H9 (cell line): ENCODE data around the gene BTBD6. TPM values are rescaled to one million over a fixed set of nuclear protein-coding genes. Genes with fewer than 3 reads are reported as not detected.

Source experiments
- DNase-seq: peaks from one replicate; pipeline ENCODE4 v3.0.0-alpha.2; 2017
- H2AFZ ChIP-seq: one replicate; pipeline ENCODE4 v1.6.1; 2013; ENCODE audit warnings: mild to moderate bottlenecking, low read length, control low read depth, moderate library complexity
- H2AK5ac ChIP-seq: 2 replicates; pipeline ENCODE4 v1.6.1; 2013; ENCODE audit warnings: low read length, control low read depth, mixed read lengths; ENCODE audit not compliant: insufficient read length
- H2BK120ac ChIP-seq: one replicate; pipeline ENCODE4 v1.6.1; 2013; ENCODE audit warnings: low read depth, mild to moderate bottlenecking, low read length, control low read depth, inconsistent platforms; ENCODE audit not compliant: poor library complexity, severe bottlenecking
- H2BK12ac ChIP-seq: 2 replicates; pipeline ENCODE4 v1.6.1; 2013; ENCODE audit warnings: low read length, control low read depth, mixed read lengths, low read depth; ENCODE audit not compliant: insufficient read length
- H2BK15ac ChIP-seq: 2 replicates; pipeline ENCODE4 v1.6.1; 2013; ENCODE audit warnings: low read depth, low read length, control low read depth
- H2BK20ac ChIP-seq: one replicate; pipeline ENCODE4 v1.6.1; 2013; ENCODE audit warnings: low read depth, mild to moderate bottlenecking, low read length, control low read depth, inconsistent platforms; ENCODE audit not compliant: poor library complexity, severe bottlenecking
- H2BK5ac ChIP-seq: 2 replicates; pipeline ENCODE4 v1.6.1; 2013; ENCODE audit warnings: low read length, control low read depth, mixed read lengths; ENCODE audit not compliant: insufficient read length
- H3K14ac ChIP-seq: 2 replicates; pipeline ENCODE4 v1.6.1; 2013; ENCODE audit warnings: low read length, control low read depth; ENCODE audit not compliant: insufficient read depth
- H3K18ac ChIP-seq: 2 replicates; pipeline ENCODE4 v1.6.1; 2013; ENCODE audit warnings: low read depth, mild to moderate bottlenecking, mixed read lengths, low read length, control low read depth; ENCODE audit not compliant: insufficient read length
- H3K23ac ChIP-seq: 2 replicates; pipeline ENCODE4 v1.6.1; 2013; ENCODE audit warnings: low read length, control low read depth, mixed read lengths, low read depth; ENCODE audit not compliant: insufficient read length
- H3K23me2 ChIP-seq: 2 replicates; pipeline ENCODE4 v1.6.1; 2013; ENCODE audit warnings: low read depth, mild to moderate bottlenecking, mixed read lengths, low read length, control low read depth; ENCODE audit not compliant: insufficient read length, poor library complexity, severe bottlenecking
- H3K27ac ChIP-seq: 2 replicates; pipeline ENCODE4 v1.5.1; 2013; ENCODE audit warnings: low read length, control low read depth, mixed read lengths, low read depth; ENCODE audit not compliant: insufficient read length
- H3K27me3 ChIP-seq: 2 replicates; pipeline ENCODE4 v1.6.1; 2013; ENCODE audit warnings: low read length, control low read depth, inconsistent platforms; ENCODE audit not compliant: insufficient read depth
- H3K4ac ChIP-seq: 2 replicates; pipeline ENCODE4 v1.6.1; 2013; ENCODE audit warnings: low read depth, mild to moderate bottlenecking, control low read depth, inconsistent platforms, low read length, moderate library complexity
- H3K4me1 ChIP-seq: 2 replicates; pipeline ENCODE4 v1.6.1; 2013; ENCODE audit warnings: low read length, control low read depth, inconsistent platforms; ENCODE audit not compliant: insufficient read depth
- H3K4me2 ChIP-seq: 2 replicates; pipeline ENCODE4 v1.6.1; 2013; ENCODE audit warnings: low read length, control low read depth, mixed read lengths; ENCODE audit not compliant: insufficient read length, insufficient read depth
- H3K56ac ChIP-seq: 2 replicates; pipeline ENCODE4 v1.6.1; 2013; ENCODE audit warnings: low read depth, mild to moderate bottlenecking, mixed read lengths, low read length, control low read depth; ENCODE audit not compliant: insufficient read length
- H3K79me1 ChIP-seq: 2 replicates; pipeline ENCODE4 v1.6.1; 2013; ENCODE audit warnings: low read depth, mild to moderate bottlenecking, moderate library complexity, low read length, control low read depth, inconsistent platforms; ENCODE audit not compliant: insufficient read depth, poor library complexity, severe bottlenecking
- H3K79me2 ChIP-seq: 2 replicates; pipeline ENCODE4 v1.6.1; 2013; ENCODE audit warnings: low read length, control low read depth, inconsistent platforms; ENCODE audit not compliant: insufficient read depth
- H3K9ac ChIP-seq: 2 replicates; pipeline ENCODE4 v1.6.1; 2013; ENCODE audit warnings: low read length, control low read depth, mixed read lengths; ENCODE audit not compliant: insufficient read length; ENCODE audit errors: extremely low read depth
- H3K9me3 ChIP-seq: one replicate; pipeline ENCODE4 v1.6.1; 2013; ENCODE audit warnings: low read depth, low read length, inconsistent platforms; ENCODE audit not compliant: control insufficient read depth
- H3T11ph ChIP-seq: one replicate; pipeline ENCODE4 v1.6.1; 2013; ENCODE audit warnings: mild to moderate bottlenecking, low read length, control low read depth, inconsistent platforms
- H4K20me1 ChIP-seq: one replicate; pipeline ENCODE4 v1.6.1; 2013; ENCODE audit not compliant: control insufficient read depth, insufficient read length, insufficient read depth
- H4K5ac ChIP-seq: 2 replicates; pipeline ENCODE4 v1.6.1; 2013; ENCODE audit warnings: low read depth, mild to moderate bottlenecking, mixed read lengths, low read length, control low read depth; ENCODE audit not compliant: insufficient read length
- H4K8ac ChIP-seq: replicated peaks from 2 replicates; pipeline ENCODE4 v1.6.1; 2013; ENCODE audit warnings: low read length, control low read depth, mixed read lengths, low read depth; ENCODE audit not compliant: insufficient read length
- H4K91ac ChIP-seq: 2 replicates; pipeline ENCODE4 v1.6.1; 2013; ENCODE audit warnings: low read depth, mild to moderate bottlenecking, moderate library complexity, mixed read lengths, low read length, control low read depth; ENCODE audit not compliant: insufficient read length
- H3K27ac Mint-ChIP-seq, 3 experiments: 2 replicates in 2 of 3; 3 replicates in 1 of 3; pipeline ENCODE4 v1.8.0; 2020 to 2021; ENCODE audit warnings: mixed read lengths in 3 of 3, mild to moderate bottlenecking in 1 of 3, moderate library complexity in 1 of 3
- H3K27me3 Mint-ChIP-seq: 2 replicates; pipeline ENCODE4 v1.8.0; 2021; ENCODE audit warnings: low read depth, mild to moderate bottlenecking, moderate library complexity, mixed read lengths
- H3K36me3 Mint-ChIP-seq, 3 experiments: 2 replicates in 2 of 3; 3 replicates in 1 of 3; pipeline ENCODE4 v1.8.0; 2020 to 2021; ENCODE audit warnings: low read depth in 3 of 3, mixed read lengths in 3 of 3; ENCODE audit not compliant: insufficient read depth in 1 of 3
- H3K4me1 Mint-ChIP-seq, 2 experiments: 2 replicates each; pipeline ENCODE4 v1.8.0; 2020; ENCODE audit warnings: mixed read lengths in 2 of 2
- H3K4me3 Mint-ChIP-seq, 2 experiments: 2 replicates in 1 of 2; 3 replicates in 1 of 2; pipeline ENCODE4 v1.8.0; 2020 to 2021; ENCODE audit warnings: mild to moderate bottlenecking in 2 of 2, mixed read lengths in 2 of 2, moderate library complexity in 1 of 2
- H3K9me3 Mint-ChIP-seq, 2 experiments: 2 replicates in 1 of 2; 3 replicates in 1 of 2; pipeline ENCODE4 v1.8.0; 2020; ENCODE audit warnings: mild to moderate bottlenecking in 2 of 2, mixed read lengths in 2 of 2, moderate library complexity in 1 of 2
- CTCF ChIP-seq: fragments of 200-600 bp; sonication (generic); conservative IDR thresholded peaks from 3 replicates; pipeline ENCODE4 v1.8.0; 2021; ENCODE audit warnings: antibody characterized with exemption, mild to moderate bottlenecking
- WGBS: extraction: QIAGEN DNeasy Blood & Tissue Kit; methylation state at CpG from one replicate; pipeline ENCODE4 v1.1.7; 2013; ENCODE audit warnings: missing lambda C conversion rate, low lambda C conversion rate, mixed read lengths; ENCODE audit not compliant: insufficient read length; ENCODE audit errors: extremely low coverage; 5-methylcytosine and 5-hydroxymethylcytosine counted together
- total RNA-seq: library from RNA; stranded (reverse); gene quantifications from 2 replicates; pipeline ENCODE4 v1.2.1, GENCODE V29; 2021

BTBD6 gene
- total RNA-seq, 1 experiment from 2014 or later, result 23.3 TPM

GRCh38 chr14:105216490-105217247 lies 31.7 kb upstream of the BTBD6 start:
- no peak overlapping the region for H4K5ac ChIP-seq
- DNase-seq, result no peak
- no peaks in the 10 kb centered on the region for H3K9me3 ChIP-seq
- no peaks in the 10 kb centered on the region for H3K23me2 ChIP-seq
- H3K4me1 ChIP-seq, result no peaks in the 10 kb centered on the region
- H2AFZ ChIP-seq, result no peak overlapping the region
- H3K4me2 ChIP-seq, result no peak overlapping the region
- no peak overlapping the region for H2BK120ac ChIP-seq
- no peaks in the 10 kb centered on the region for H4K20me1 ChIP-seq
- Mint-ChIP-seq H3K27ac (no peak overlapping the region; a peak in 1 of 7 replicates), H3K4me3 (no peak overlapping the region), H3K9me3 (no peaks in the 10 kb centered on the region; a peak in 1 of 5 replicates), H3K4me1 (no peaks in the 10 kb centered on the region), H3K36me3 (peaks cover 2 to 15% (median 14%) of the 10 kb centered on the region in 3 experiments; a peak in 6 of 7 replicates), H3K27me3 (no peaks in the 10 kb centered on the region)
- H2BK12ac ChIP-seq, result no peak overlapping the region
- H3K4ac ChIP-seq, result no peak overlapping the region
- H3K9ac ChIP-seq, result no peak overlapping the region
- H3K14ac ChIP-seq, result no peak overlapping the region; the same call in 1 of the 2 replicates
- H2BK5ac ChIP-seq, result no peak overlapping the region
- no peak overlapping the region for H3K56ac ChIP-seq
- H2BK20ac ChIP-seq, result no peak overlapping the region
- no peak overlapping the region for H3K27ac ChIP-seq
- no peak overlapping the region for H4K91ac ChIP-seq
- no peak overlapping the region for H4K8ac ChIP-seq
- H3K27me3 ChIP-seq, result no peaks in the 10 kb centered on the region
- H3K79me2 ChIP-seq, result no peaks in the 10 kb centered on the region
- H3K79me1 ChIP-seq, result no peaks in the 10 kb centered on the region
- no peak overlapping the region for H3K23ac ChIP-seq
- no CpG with 5 or more reads among the region's 30 CpGs for WGBS
- H2AK5ac ChIP-seq, result no peak overlapping the region
- TF ChIP-seq CTCF, result no peak
- H3K18ac ChIP-seq, result no peak overlapping the region
- H3T11ph ChIP-seq, result no peak overlapping the region
- no peak overlapping the region for H2BK15ac ChIP-seq
